Uterus (tissue), 4 donors: ENCODE measurements around the gene CCL7. TPM values are rescaled to one million over a fixed set of nuclear protein-coding genes. Genes with fewer than 3 reads are reported as not detected.

ENCODE experiments used
- DNase-seq, 2 donors: peaks; one replicate each; pipeline ENCODE4 v3.0.0-alpha.2; 2019 to 2020
- H3K27ac ChIP-seq, 2 donors: fragments of 200-600 bp; sonication (generic); 1 replicate in 1 of 2; 2 replicates in 1 of 2; pipeline ENCODE4 v1.5.1; 2016 to 2018
- H3K27me3 ChIP-seq, 2 donors: fragments of 200-600 bp; sonication (generic); one replicate each; pipeline ENCODE4 v1.5.1; 2018 to 2019; ENCODE audit warnings: control low read depth in 1 of 2
- H3K36me3 ChIP-seq, 2 donors: fragments of 200-600 bp; sonication (generic); one replicate each; pipeline ENCODE4 v1.5.1; 2019; ENCODE audit warnings: control low read depth in 1 of 2
- H3K4me1 ChIP-seq, 2 donors: fragments of 200-600 bp; sonication (generic); one replicate each; pipeline ENCODE4 v1.5.1; 2018 to 2019; ENCODE audit warnings: control low read depth in 1 of 2
- H3K4me3 ChIP-seq, 2 donors: fragments of 200-600 bp; sonication (generic); 1 replicate in 1 of 2; 2 replicates in 1 of 2; pipeline ENCODE4 v1.5.1; 2018 to 2019; ENCODE audit warnings: mild to moderate bottlenecking in 1 of 2
- H3K9me3 ChIP-seq, 2 donors: fragments of 200-600 bp; sonication (generic); one replicate each; pipeline ENCODE4 v1.5.1; 2019; ENCODE audit warnings: control low read depth in 1 of 2
- POLR2A ChIP-seq, 2 donors: fragments of 450-650 bp; IDR thresholded peaks; one replicate each; pipeline ENCODE4 v1.6.1; 2016; ENCODE audit warnings: antibody characterized with exemption in 2 of 2, mild to moderate bottlenecking in 1 of 2, moderate library complexity in 1 of 2
- intact Hi-C: fragments of 100-400 bp; cut with DNase I; formaldehyde crosslinking; loops from one replicate; pipeline ENCODE4 v1.15.1; 2023; ENCODE audit warnings: low total_unique reads
- total RNA-seq, 4 donors: library from RNA; depleted of rRNA in 3 of 4; stranded (reverse); fragments of >200 nt in 3 of 4; gene quantifications; one replicate each; pipeline versions ENCODE4 v1.1.0 to v1.2.4, GENCODE V29; 2014 to 2023
- TF ChIP-seq, protein P1 (sequence below), 4 experiments: fragments of 200-600 bp in 2 of 4; fragments of 450-650 bp in 2 of 4; sonication (generic) in 2 of 4; IDR thresholded peaks; one replicate each; pipeline ENCODE4 v1.5.1; 2016 to 2019; ENCODE audit warnings: antibody characterized with exemption in 4 of 4, mild to moderate bottlenecking in 2 of 4, moderate library complexity in 1 of 4
- donor health status: DM: yes; HTN: yes; CAD: no.

The CCL7 gene
- not detected for total RNA-seq

GRCh38 chr17:34269969-34270368 lies at the start of gene CCL7:
TSS of gene CCL7 (plus strand) at chr17:34270221. CDS start at chr17:34270291, 70 bp downstream.
- no peak for TF ChIP-seq POLR2A (IDR thresholded peaks at IDR 0.05)
- TF ChIP-seq, protein P1, sequence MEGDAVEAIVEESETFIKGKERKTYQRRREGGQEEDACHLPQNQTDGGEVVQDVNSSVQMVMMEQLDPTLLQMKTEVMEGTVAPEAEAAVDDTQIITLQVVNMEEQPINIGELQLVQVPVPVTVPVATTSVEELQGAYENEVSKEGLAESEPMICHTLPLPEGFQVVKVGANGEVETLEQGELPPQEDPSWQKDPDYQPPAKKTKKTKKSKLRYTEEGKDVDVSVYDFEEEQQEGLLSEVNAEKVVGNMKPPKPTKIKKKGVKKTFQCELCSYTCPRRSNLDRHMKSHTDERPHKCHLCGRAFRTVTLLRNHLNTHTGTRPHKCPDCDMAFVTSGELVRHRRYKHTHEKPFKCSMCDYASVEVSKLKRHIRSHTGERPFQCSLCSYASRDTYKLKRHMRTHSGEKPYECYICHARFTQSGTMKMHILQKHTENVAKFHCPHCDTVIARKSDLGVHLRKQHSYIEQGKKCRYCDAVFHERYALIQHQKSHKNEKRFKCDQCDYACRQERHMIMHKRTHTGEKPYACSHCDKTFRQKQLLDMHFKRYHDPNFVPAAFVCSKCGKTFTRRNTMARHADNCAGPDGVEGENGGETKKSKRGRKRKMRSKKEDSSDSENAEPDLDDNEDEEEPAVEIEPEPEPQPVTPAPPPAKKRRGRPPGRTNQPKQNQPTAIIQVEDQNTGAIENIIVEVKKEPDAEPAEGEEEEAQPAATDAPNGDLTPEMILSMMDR (IDR thresholded peaks at IDR 0.05): no peak
- H3K27me3 ChIP-seq: no peaks in the 10 kb centered on the region
- DNase-seq: no peak
- H3K4me3 ChIP-seq: no peak within 1 kb of the TSS
- no peaks in the 10 kb centered on the region for H3K36me3 ChIP-seq
- H3K9me3 ChIP-seq: no peaks in the 10 kb centered on the region
- intact Hi-C loops: no loop called here
- H3K4me1 ChIP-seq: no peaks in the 10 kb centered on the region
- H3K27ac ChIP-seq: no peak within 1 kb of the TSS

GRCh38 chr17:34220752-34221395 lies 49.1 kb upstream of the CCL7 start:
- no peaks in the 10 kb centered on the region for H3K4me1 ChIP-seq
- H3K9me3 ChIP-seq: no peaks in the 10 kb centered on the region
- intact Hi-C loops: no loop called here
- H3K27ac ChIP-seq: no peak overlapping the region
- DNase-seq: no peak
- no peak overlapping the region for H3K4me3 ChIP-seq
- H3K27me3 ChIP-seq: no peaks in the 10 kb centered on the region
- TF ChIP-seq, protein P1 (IDR thresholded peaks at IDR 0.05): no peak
- no peak for TF ChIP-seq POLR2A (IDR thresholded peaks at IDR 0.05)
- no peaks in the 10 kb centered on the region for H3K36me3 ChIP-seq

- Histone ChIP-seq H3K9me3 (no peaks in the 10 kb centered on the region), H3K4me3 (no peak overlapping the region), H3K27ac (no peak overlapping the region), H3K4me1 (no peaks in the 10 kb centered on the region), H3K36me3 (no peaks in the 10 kb centered on the region), H3K27me3 (no peaks in the 10 kb centered on the region)
- DNase-seq: no peak
- intact Hi-C loops: no loop called here
- no peak for TF ChIP-seq POLR2A (IDR thresholded peaks at IDR 0.05)
- TF ChIP-seq, protein P1 (IDR thresholded peaks at IDR 0.05): no peak
These were observed 48.6 kb upstream of the CCL7 start for GRCh38 chr17:34221411-34221810.

GRCh38 chr17:34222722-34223497 lies 47.1 kb upstream of the CCL7 start:
- H3K27ac ChIP-seq: no peak overlapping the region
- no peaks in the 10 kb centered on the region for H3K27me3 ChIP-seq
- no peaks in the 10 kb centered on the region for H3K4me1 ChIP-seq
- no peaks in the 10 kb centered on the region for H3K36me3 ChIP-seq
- H3K4me3 ChIP-seq: no peak overlapping the region
- intact Hi-C loops: no loop called here
- no peak for DNase-seq
- TF ChIP-seq, protein P1 (IDR thresholded peaks at IDR 0.05): no peak
- TF ChIP-seq POLR2A (IDR thresholded peaks at IDR 0.05): no peak
- no peaks in the 10 kb centered on the region for H3K9me3 ChIP-seq

GRCh38 chr17:34225046-34225445 lies 45.0 kb upstream of the CCL7 start:
- Histone ChIP-seq H3K4me1 (no peaks in the 10 kb centered on the region), H3K4me3 (no peak overlapping the region), H3K9me3 (no peaks in the 10 kb centered on the region), H3K27ac (no peak overlapping the region), H3K27me3 (no peaks in the 10 kb centered on the region), H3K36me3 (no peaks in the 10 kb centered on the region)
- no peak for TF ChIP-seq POLR2A (IDR thresholded peaks at IDR 0.05)
- TF ChIP-seq, protein P1 (IDR thresholded peaks at IDR 0.05): no peak
- intact Hi-C loops: no loop called here
- DNase-seq: no peak
